ENCODE data around the gene SPECC1L.

SPECC1L gene

GRCh38 chr22:24359452-24360120, 89.0 kb downstream of the SPECC1L start:
- TF ChIP-seq CTCF (IDR thresholded peaks at IDR 0.05; ENCODE audit: insufficient read depth, low read depth, low read length, missing control alignments): no peak
- no peak for DNase-seq (ENCODE audit: low read depth)
- H3K4me3 ChIP-seq (ENCODE audit: low read length): no peak overlapping the region

GRCh38 chr22:24361976-24362646, 91.5 kb downstream of the SPECC1L start:
- no peak overlapping the region for H3K4me3 ChIP-seq (ENCODE audit: low read length)
- TF ChIP-seq CTCF (IDR thresholded peaks at IDR 0.05; ENCODE audit: insufficient read depth, low read depth, low read length, missing control alignments): no peak
- no peak for DNase-seq (ENCODE audit: low read depth)

GRCh38 chr22:24363243-24363642, 92.6 kb downstream of the SPECC1L start:
- no peak overlapping the region for H3K4me3 ChIP-seq (ENCODE audit: low read length)
- TF ChIP-seq CTCF (IDR thresholded peaks at IDR 0.05; ENCODE audit: insufficient read depth, low read depth, low read length, missing control alignments): no peak
- DNase-seq (ENCODE audit: low read depth): no peak

GRCh38 chr22:24366701-24367100, 96.1 kb downstream of the SPECC1L start:
- no peak overlapping the region for H3K4me3 ChIP-seq (ENCODE audit: low read length)
- no peak for DNase-seq (ENCODE audit: low read depth)
- no peak for TF ChIP-seq CTCF (IDR thresholded peaks at IDR 0.05; ENCODE audit: insufficient read depth, low read depth, low read length, missing control alignments)

- H3K4me3 ChIP-seq (ENCODE audit: low read length): no peak overlapping the region
- TF ChIP-seq CTCF (IDR thresholded peaks at IDR 0.05; ENCODE audit: insufficient read depth, low read depth, low read length, missing control alignments): no peak
- DNase-seq (ENCODE audit: low read depth): no peak
Measured at GRCh38 chr22:24367841-24368240, 97.2 kb downstream of the SPECC1L start.

- TF ChIP-seq CTCF (IDR thresholded peaks at IDR 0.05; ENCODE audit: insufficient read depth, low read depth, low read length, missing control alignments): no peak
- no peak overlapping the region for H3K4me3 ChIP-seq (ENCODE audit: low read length)
- no peak for DNase-seq (ENCODE audit: low read depth)
Measured at GRCh38 chr22:24370401-24370800, 99.8 kb downstream of the SPECC1L start.

- DNase-seq (ENCODE audit: low read depth): no peak
- no peak overlapping the region for H3K4me3 ChIP-seq (ENCODE audit: low read length)
- no peak for TF ChIP-seq CTCF (IDR thresholded peaks at IDR 0.05; ENCODE audit: insufficient read depth, low read depth, low read length, missing control alignments)
Measured at GRCh38 chr22:24376002-24376401, 105.4 kb downstream of the SPECC1L start.
